Memory B cell (primary cell): ENCODE measurements around the gene LRSAM1.

ENCODE experiments used
- ATAC-seq: fragments of 150-1000 bp; cut with Tn5 transposase; 2 replicates; pipeline ENCODE4 v1.10.0; 2021; ENCODE audit warnings: low read depth, mild to moderate bottlenecking, moderate library complexity
- DNase-seq, 2 donors: peaks; one replicate each; pipeline ENCODE4 v3.0.0; 2022; ENCODE audit warnings: low spot score in 2 of 2
- H3K27ac Mint-ChIP-seq: one replicate; pipeline ENCODE4 v1.8.0; 2022; ENCODE audit warnings: mild to moderate bottlenecking, moderate library complexity, mixed read lengths
- H3K27me3 Mint-ChIP-seq: one replicate; pipeline ENCODE4 v1.8.0; 2022; ENCODE audit warnings: mixed read lengths
- H3K36me3 Mint-ChIP-seq: one replicate; pipeline ENCODE4 v1.8.0; 2022; ENCODE audit warnings: mild to moderate bottlenecking, mixed read lengths
- H3K4me1 Mint-ChIP-seq: one replicate; pipeline ENCODE4 v1.8.0; 2022; ENCODE audit warnings: mixed read lengths
- H3K4me3 Mint-ChIP-seq: one replicate; pipeline ENCODE4 v1.8.0; 2022; ENCODE audit warnings: mild to moderate bottlenecking, moderate library complexity, mixed read lengths
- H3K9me3 Mint-ChIP-seq: one replicate; pipeline ENCODE4 v1.8.0; 2022; ENCODE audit warnings: mixed read lengths

LRSAM1 gene

GRCh38 chr9:127489471-127490115, 38.3 kb downstream of the LRSAM1 start:
- no peak overlapping the region for H3K27ac Mint-ChIP-seq

GRCh38 chr9:127490535-127491230, 39.4 kb downstream of the LRSAM1 start:
- H3K27ac Mint-ChIP-seq, result no peak overlapping the region
- no peaks in the 10 kb centered on the region for H3K4me1 Mint-ChIP-seq
- H3K36me3 Mint-ChIP-seq, result peaks cover 29% of the 10 kb centered on the region
- H3K27me3 Mint-ChIP-seq, result no peaks in the 10 kb centered on the region
- DNase-seq (no peak), ATAC-seq (no peak)
- H3K9me3 Mint-ChIP-seq, result no peaks in the 10 kb centered on the region
- H3K4me3 Mint-ChIP-seq, result no peak overlapping the region

More at GRCh38 chr9:127489471-127490115, 38.3 kb downstream of the LRSAM1 start:
- no peaks in the 10 kb centered on the region for H3K4me1 Mint-ChIP-seq
- no peak for ATAC-seq
- H3K9me3 Mint-ChIP-seq, result no peaks in the 10 kb centered on the region
- DNase-seq, result no peak
- H3K27me3 Mint-ChIP-seq, result no peaks in the 10 kb centered on the region
- no peak overlapping the region for H3K4me3 Mint-ChIP-seq
- H3K36me3 Mint-ChIP-seq, result peaks cover 31% of the 10 kb centered on the region

GRCh38 chr9:127491516-127491915, 40.2 kb downstream of the LRSAM1 start:
- no peaks in the 10 kb centered on the region for H3K4me1 Mint-ChIP-seq
- H3K9me3 Mint-ChIP-seq, result no peaks in the 10 kb centered on the region
- H3K4me3 Mint-ChIP-seq, result no peak overlapping the region
- no peak overlapping the region for H3K27ac Mint-ChIP-seq
- H3K27me3 Mint-ChIP-seq, result no peaks in the 10 kb centered on the region
- DNase-seq (no peak), ATAC-seq (no peak)
- peaks cover 32% of the 10 kb centered on the region for H3K36me3 Mint-ChIP-seq

- no peak overlapping the region for H3K4me3 Mint-ChIP-seq
- H3K9me3 Mint-ChIP-seq, result no peaks in the 10 kb centered on the region
- H3K4me1 Mint-ChIP-seq, result no peaks in the 10 kb centered on the region
- H3K36me3 Mint-ChIP-seq, result peaks cover 30% of the 10 kb centered on the region
- no peak for DNase-seq
- no peak overlapping the region for H3K27ac Mint-ChIP-seq
- ATAC-seq, result no peak
- H3K27me3 Mint-ChIP-seq, result no peaks in the 10 kb centered on the region
Measured at GRCh38 chr9:127492616-127493015, 41.3 kb downstream of the LRSAM1 start.

DNA sequence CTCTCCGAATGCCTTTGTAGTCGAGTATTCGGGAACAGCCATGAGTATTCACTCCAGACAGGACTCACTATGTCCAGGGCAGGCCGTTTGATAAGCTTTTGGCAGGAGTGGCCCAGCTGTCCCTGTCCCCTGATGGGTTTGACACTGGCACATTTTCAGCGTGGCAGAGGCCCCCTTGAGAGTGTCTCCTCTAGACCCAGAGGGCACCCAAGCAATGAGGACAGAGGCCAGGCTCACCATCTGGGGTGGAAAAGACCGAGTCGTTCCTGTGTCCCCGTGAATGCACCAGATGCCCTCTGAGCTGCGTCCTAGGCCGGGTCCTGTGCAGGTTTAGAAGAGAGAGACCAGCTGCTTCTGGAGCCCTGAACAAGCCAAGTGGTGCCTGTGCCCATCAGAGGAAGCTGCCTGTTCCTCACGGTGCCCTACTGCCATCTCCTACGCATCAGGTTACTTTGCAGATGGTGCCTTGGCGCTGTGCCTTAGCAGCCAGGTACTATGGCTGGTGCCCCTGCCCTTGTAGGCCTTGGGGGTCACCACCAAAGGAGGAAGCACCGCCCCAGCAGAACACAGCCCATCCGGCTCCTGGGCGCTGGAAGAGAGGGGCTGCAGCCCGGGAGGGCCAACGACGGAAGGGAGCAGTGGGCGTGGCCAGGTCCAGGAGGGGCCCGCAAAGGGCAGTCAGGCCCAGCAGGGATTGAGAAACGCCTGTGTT, 42.4 kb downstream of the LRSAM1 start:
- peaks cover 24% of the 10 kb centered on the region for H3K36me3 Mint-ChIP-seq
- no peak for DNase-seq
- H3K27me3 Mint-ChIP-seq, result no peaks in the 10 kb centered on the region
- no peak overlapping the region for H3K4me3 Mint-ChIP-seq
- no peaks in the 10 kb centered on the region for H3K9me3 Mint-ChIP-seq
- no peaks in the 10 kb centered on the region for H3K4me1 Mint-ChIP-seq
- ATAC-seq, result no peak
- no peak overlapping the region for H3K27ac Mint-ChIP-seq

DNA sequence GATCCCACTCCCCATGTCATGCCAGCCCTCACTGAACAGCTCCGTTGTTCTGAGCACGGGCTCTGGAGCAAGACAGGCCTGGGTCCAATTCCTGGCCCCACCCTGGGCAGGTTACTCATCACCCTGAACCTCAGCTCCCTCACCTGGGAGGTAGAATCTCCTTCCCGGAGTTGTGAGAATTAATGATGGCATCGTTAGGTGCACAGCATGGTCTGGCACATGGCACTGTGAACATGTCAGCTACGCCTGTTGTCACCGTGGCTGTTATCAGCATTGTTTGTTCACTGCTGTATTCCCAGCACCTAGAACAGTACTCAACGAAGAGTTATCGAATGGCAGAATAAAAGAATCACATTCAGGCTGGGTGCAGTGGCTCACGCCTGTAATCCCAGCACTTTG, 43.0 kb downstream of the LRSAM1 start:
- Mint-ChIP-seq H3K36me3 (peaks cover 21% of the 10 kb centered on the region), H3K4me1 (no peaks in the 10 kb centered on the region), H3K27me3 (no peaks in the 10 kb centered on the region), H3K27ac (no peak overlapping the region), H3K4me3 (no peak overlapping the region), H3K9me3 (no peaks in the 10 kb centered on the region)
- DNase-seq (no peak), ATAC-seq (no peak)

- Mint-ChIP-seq H3K27ac (no peak overlapping the region), H3K4me3 (no peak overlapping the region), H3K27me3 (no peaks in the 10 kb centered on the region), H3K4me1 (no peaks in the 10 kb centered on the region), H3K9me3 (no peaks in the 10 kb centered on the region), H3K36me3 (peaks cover 18% of the 10 kb centered on the region)
- DNase-seq (no peak), ATAC-seq (no peak)
Measured at GRCh38 chr9:127495884-127496555, 44.7 kb downstream of the LRSAM1 start.

DNA sequence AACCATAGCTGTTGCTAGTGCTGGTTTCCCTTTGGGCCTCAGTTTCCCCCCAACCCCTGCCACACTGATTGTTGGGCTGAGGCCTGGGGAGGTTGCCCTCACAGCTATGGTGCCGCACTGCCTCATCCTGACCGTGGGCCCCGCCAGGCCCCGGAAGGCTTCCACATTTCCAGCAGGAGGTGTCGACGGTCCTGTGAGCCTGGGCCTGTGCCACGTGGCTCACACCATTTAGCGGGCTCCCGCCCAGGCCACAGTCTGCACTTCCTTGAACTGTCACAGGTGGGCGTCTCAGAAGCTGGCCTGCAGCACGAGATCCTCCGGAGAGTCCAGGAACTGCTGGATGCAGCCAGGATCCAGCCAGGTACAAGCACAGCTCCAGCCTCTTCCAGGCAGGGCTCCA, 45.7 kb downstream of the LRSAM1 start:
- H3K4me3 Mint-ChIP-seq, result no peak overlapping the region
- no peaks in the 10 kb centered on the region for H3K27me3 Mint-ChIP-seq
- peaks cover 18% of the 10 kb centered on the region for H3K36me3 Mint-ChIP-seq
- no peak for DNase-seq
- H3K4me1 Mint-ChIP-seq, result no peaks in the 10 kb centered on the region
- no peaks in the 10 kb centered on the region for H3K9me3 Mint-ChIP-seq
- no peak for ATAC-seq
- H3K27ac Mint-ChIP-seq, result no peak overlapping the region

- Mint-ChIP-seq H3K4me1 (no peaks in the 10 kb centered on the region), H3K36me3 (peaks cover 17% of the 10 kb centered on the region), H3K27me3 (no peaks in the 10 kb centered on the region), H3K9me3 (no peaks in the 10 kb centered on the region), H3K4me3 (no peak overlapping the region), H3K27ac (no peak overlapping the region)
- no peak for DNase-seq
- ATAC-seq, result no peak
Measured at GRCh38 chr9:127497656-127498290, 46.5 kb downstream of the LRSAM1 start.

DNA sequence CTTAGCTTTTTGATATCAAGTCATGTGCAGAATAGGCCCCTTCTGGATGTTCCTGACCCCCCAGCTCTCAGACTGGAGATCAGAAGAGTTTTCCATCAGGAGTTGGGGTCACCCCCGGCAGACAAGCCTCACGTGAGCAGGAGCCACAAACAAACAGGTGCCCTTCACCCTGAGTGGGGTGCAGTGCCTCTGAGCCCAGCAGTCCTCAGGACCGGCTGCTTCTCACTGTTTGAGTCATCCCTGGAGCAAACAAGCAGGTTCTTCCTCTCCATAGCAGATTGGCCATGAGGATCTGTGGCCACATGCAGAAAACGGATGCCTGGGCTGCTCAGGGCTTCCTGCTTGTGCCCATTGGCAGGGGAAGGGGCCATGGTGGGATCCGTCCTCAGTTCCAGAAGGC, 47.0 kb downstream of the LRSAM1 start:
- Mint-ChIP-seq H3K27me3 (no peaks in the 10 kb centered on the region), H3K4me3 (no peak overlapping the region), H3K9me3 (no peaks in the 10 kb centered on the region), H3K27ac (no peak overlapping the region), H3K36me3 (peaks cover 17% of the 10 kb centered on the region), H3K4me1 (no peaks in the 10 kb centered on the region)
- DNase-seq (no peak), ATAC-seq (no peak)

DNA sequence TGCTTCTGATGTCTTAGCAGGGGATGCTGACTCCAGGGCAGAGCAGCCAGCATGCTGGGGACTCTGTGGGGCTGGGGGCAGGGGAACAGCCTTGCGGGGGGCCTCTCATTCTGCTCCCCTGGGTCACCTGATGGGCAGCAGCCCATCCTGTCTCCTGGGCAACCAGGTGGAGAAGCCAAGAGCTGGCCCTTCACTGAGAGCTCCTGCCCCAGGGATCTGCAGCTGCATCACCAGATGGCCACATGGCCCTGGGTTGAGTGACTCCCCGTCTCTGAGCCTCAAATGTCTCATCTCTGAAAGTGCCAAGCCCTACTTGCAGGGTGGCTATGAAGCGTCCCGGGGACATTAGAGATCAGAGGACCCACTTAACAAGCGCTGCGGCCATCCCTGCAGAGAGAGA, 49.1 kb downstream of the LRSAM1 start:
- Mint-ChIP-seq H3K9me3 (no peaks in the 10 kb centered on the region), H3K4me3 (no peak overlapping the region), H3K36me3 (peaks cover 12% of the 10 kb centered on the region), H3K4me1 (peaks cover 3% of the 10 kb centered on the region), H3K27ac (no peak overlapping the region), H3K27me3 (no peaks in the 10 kb centered on the region)
- ATAC-seq (no peak), DNase-seq (no peak)

- Mint-ChIP-seq H3K27me3 (no peaks in the 10 kb centered on the region), H3K4me3 (no peak overlapping the region), H3K36me3 (peaks cover 11% of the 10 kb centered on the region), H3K4me1 (peaks cover 3% of the 10 kb centered on the region), H3K9me3 (no peaks in the 10 kb centered on the region), H3K27ac (no peak overlapping the region)
- ATAC-seq (no peak), DNase-seq (no peak)
Measured at GRCh38 chr9:127500862-127501261, 49.6 kb downstream of the LRSAM1 start.

GRCh38 chr9:127501821-127502343, 50.6 kb downstream of the LRSAM1 start:
- Mint-ChIP-seq H3K27me3 (no peaks in the 10 kb centered on the region), H3K9me3 (no peaks in the 10 kb centered on the region), H3K27ac (no peak overlapping the region), H3K36me3 (peaks cover 4% of the 10 kb centered on the region), H3K4me3 (no peak overlapping the region), H3K4me1 (peaks cover 3% of the 10 kb centered on the region)
- DNase-seq (no peak), ATAC-seq (no peak)
